ENCODE results near the gene AMPD3.

AMPD3 gene

DNA sequence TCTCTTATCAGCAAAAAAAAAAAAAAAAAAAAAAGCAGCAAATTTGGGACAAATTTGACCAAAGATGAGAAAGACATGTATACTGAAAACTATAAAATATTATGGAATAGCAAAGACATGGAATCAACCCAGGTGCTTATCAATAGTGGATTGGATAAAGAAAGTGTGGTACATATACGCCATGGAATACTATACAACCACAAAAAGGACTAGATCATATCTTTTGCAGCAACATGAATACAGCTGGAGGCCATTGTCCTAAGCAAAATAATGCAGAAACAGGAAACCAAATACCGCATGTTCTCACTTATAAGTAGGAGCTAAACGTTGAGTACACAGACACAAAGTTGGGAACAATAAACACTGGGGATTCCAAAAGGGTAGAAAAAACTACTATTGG lies 87.7 kb downstream of the AMPD3 start:
- Histone ChIP-seq H2AFZ (ENCODE audit: low read depth, low read length) (no peak overlapping the region), H3K9me3 (ENCODE audit: insufficient read depth, low read length) (no peaks in the 10 kb centered on the region), H3K9ac (ENCODE audit: low read length) (no peak overlapping the region), H3K4me3 (ENCODE audit: low read length) (no peak overlapping the region), H3K4me2 (ENCODE audit: low read length) (no peak overlapping the region), H3K79me2 (ENCODE audit: low read length) (peaks cover 9% of the 10 kb centered on the region), H3K27me3 (ENCODE audit: low read depth, low read length) (no peaks in the 10 kb centered on the region), H3K36me3 (replicated peaks; ENCODE audit: low read depth, low read length) (no peaks in the 10 kb centered on the region), H3K27ac (ENCODE audit: low read length) (no peak overlapping the region), H3K4me1 (ENCODE audit: low read length) (peaks cover 10% of the 10 kb centered on the region), H4K20me1 (ENCODE audit: insufficient read depth, low read length) (no peaks in the 10 kb centered on the region)
- TF ChIP-seq, protein P1, sequence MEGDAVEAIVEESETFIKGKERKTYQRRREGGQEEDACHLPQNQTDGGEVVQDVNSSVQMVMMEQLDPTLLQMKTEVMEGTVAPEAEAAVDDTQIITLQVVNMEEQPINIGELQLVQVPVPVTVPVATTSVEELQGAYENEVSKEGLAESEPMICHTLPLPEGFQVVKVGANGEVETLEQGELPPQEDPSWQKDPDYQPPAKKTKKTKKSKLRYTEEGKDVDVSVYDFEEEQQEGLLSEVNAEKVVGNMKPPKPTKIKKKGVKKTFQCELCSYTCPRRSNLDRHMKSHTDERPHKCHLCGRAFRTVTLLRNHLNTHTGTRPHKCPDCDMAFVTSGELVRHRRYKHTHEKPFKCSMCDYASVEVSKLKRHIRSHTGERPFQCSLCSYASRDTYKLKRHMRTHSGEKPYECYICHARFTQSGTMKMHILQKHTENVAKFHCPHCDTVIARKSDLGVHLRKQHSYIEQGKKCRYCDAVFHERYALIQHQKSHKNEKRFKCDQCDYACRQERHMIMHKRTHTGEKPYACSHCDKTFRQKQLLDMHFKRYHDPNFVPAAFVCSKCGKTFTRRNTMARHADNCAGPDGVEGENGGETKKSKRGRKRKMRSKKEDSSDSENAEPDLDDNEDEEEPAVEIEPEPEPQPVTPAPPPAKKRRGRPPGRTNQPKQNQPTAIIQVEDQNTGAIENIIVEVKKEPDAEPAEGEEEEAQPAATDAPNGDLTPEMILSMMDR (IDR thresholded peaks at IDR 0.05; ENCODE audit: low read depth, low read length): no peak
- TF ChIP-seq EZH2phosphoT487 (IDR thresholded peaks at IDR 0.05; ENCODE audit: low read depth): no peak

DNA sequence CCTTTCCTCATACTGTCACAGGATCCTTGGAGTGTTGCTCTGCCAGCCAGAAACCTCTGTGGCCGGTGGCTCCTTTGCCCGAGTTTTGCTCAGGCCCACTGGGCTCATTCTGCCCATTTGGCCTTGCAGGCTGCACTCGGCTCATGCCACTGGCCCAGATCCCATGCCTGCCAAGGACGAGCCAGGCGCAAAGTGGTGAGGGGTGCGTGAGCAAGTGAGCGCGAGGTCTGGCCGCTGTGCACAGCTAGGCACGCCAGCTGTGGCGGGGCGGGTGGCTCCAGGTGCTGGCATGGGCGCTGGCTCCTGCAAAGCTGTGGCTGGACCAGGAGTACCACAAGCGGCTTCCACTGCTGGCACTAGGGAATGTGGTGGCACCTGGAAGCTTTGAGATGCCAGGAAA lies 88.7 kb downstream of the AMPD3 start:
- H3K9me3 ChIP-seq (ENCODE audit: insufficient read depth, low read length): no peaks in the 10 kb centered on the region
- H3K4me2 ChIP-seq (ENCODE audit: low read length): no peak overlapping the region
- no peak overlapping the region for H3K4me3 ChIP-seq (ENCODE audit: low read length)
- H3K27me3 ChIP-seq (ENCODE audit: low read depth, low read length): 0 out of 2 replicates have a peak, but pooled peaks cover 3% of the 10 kb centered on the region
- H3K9ac ChIP-seq (ENCODE audit: low read length): no peak overlapping the region
- H4K20me1 ChIP-seq (ENCODE audit: insufficient read depth, low read length): no peaks in the 10 kb centered on the region
- H3K27ac ChIP-seq (ENCODE audit: low read length): no peak overlapping the region
- no peak for TF ChIP-seq EZH2phosphoT487 (IDR thresholded peaks at IDR 0.05; ENCODE audit: low read depth)
- TF ChIP-seq, protein P1 (IDR thresholded peaks at IDR 0.05; ENCODE audit: low read depth, low read length): no peak
- H3K4me1 ChIP-seq (ENCODE audit: low read length): peaks cover 10% of the 10 kb centered on the region
- H2AFZ ChIP-seq (ENCODE audit: low read depth, low read length): no peak overlapping the region
- peaks cover 9% of the 10 kb centered on the region for H3K79me2 ChIP-seq (ENCODE audit: low read length)
- no peaks in the 10 kb centered on the region for H3K36me3 ChIP-seq (replicated peaks; ENCODE audit: low read depth, low read length)

DNA sequence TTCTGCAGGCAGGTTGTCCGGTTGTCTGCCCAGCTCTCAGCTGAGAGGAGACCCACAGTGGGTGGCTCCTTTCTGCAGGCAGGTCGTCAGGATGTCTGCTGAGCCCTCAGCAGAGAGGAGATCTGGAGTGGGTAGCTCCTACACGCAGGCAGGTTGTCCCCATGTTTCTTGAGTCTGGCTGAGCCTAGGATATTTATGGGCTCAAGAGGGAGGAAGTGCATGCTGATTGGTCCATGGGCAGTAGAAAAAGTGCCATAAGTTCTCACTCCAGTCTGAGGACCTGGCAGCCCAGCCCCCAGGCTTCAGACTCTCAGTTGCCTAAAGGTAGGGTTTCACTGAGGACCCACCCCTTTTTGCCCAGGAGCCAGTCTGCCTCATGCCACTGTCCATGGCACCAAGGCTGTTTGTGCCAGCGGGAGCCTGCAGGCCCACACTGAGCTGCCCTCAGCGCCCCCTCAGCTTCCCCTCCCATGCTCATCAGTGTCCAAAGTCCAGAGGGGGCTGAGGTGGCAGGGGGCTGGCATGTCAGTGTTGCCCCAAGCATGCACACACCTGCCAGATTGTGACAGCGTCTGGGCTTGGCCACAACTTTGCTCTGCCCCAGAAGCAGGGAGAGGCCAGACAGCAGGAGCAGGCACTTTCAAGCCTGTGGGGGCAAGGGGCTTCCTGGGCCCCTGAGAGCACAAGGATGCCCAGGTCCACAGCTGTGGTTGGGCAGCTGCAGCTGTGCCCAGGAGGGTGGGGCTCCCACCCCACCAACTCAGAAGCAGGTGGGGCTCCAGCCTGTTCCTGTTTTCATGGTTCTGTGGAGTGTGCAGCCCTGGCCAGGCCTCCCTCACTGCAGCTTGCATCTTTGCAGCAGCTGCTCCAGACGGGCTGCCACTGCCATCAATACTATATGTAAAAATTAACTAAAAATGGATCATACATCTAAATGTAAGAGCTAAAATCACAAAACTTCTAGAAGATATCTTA lies 89.7 kb downstream of the AMPD3 start:
- H3K4me1 ChIP-seq (ENCODE audit: low read length): peaks cover 8% of the 10 kb centered on the region
- H3K79me2 ChIP-seq (ENCODE audit: low read length): peaks cover 8% of the 10 kb centered on the region
- H3K27me3 ChIP-seq (ENCODE audit: low read depth, low read length): peaks cover 3% of the 10 kb centered on the region; the same call in 1 of the 2 replicates
- H3K4me2 ChIP-seq (ENCODE audit: low read length): no peak overlapping the region
- no peak overlapping the region for H2AFZ ChIP-seq (ENCODE audit: low read depth, low read length)
- H3K27ac ChIP-seq (ENCODE audit: low read length): no peak overlapping the region
- no peak overlapping the region for H3K4me3 ChIP-seq (ENCODE audit: low read length)
- H3K9ac ChIP-seq (ENCODE audit: low read length): no peak overlapping the region
- H4K20me1 ChIP-seq (ENCODE audit: insufficient read depth, low read length): no peaks in the 10 kb centered on the region
- TF ChIP-seq, protein P1 (IDR thresholded peaks at IDR 0.05; ENCODE audit: low read depth, low read length): no peak
- no peak for TF ChIP-seq EZH2phosphoT487 (IDR thresholded peaks at IDR 0.05; ENCODE audit: low read depth)
- no peaks in the 10 kb centered on the region for H3K36me3 ChIP-seq (replicated peaks; ENCODE audit: low read depth, low read length)
- no peaks in the 10 kb centered on the region for H3K9me3 ChIP-seq (ENCODE audit: insufficient read depth, low read length)

DNA sequence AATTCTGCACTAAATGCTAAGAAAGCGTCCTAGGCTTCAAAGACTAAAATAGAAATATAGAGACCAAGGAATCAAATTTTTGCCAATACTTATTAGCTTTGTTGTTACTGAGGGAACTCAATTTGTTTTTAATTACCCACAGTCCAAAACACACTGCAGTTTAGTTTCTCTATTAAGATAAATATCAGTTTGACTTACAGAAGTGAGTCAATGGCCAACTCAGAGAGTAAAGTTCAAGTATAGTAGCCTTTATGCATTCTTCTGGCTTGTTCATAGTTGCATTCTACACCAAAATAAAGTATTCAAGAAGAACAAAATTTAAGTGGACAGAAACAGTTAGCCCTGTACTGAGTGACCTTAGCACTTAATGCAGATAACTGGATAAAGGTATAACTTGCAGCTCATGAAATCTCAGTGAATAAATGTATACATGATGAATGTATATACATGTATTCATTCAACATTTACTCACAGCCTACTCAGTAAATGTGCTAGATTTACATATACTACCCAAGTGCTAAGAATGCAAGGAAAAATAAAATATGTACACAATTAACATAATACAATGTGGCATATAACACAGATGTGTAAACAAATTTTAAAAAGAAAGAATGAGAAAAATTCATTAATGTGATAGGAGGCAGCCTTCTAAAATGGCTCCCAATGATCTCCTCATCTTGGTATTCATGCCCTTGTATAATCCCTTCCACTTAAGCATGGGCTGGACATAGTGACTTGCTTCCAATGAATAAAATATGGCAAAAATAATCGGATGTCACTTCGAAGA lies 95.6 kb downstream of the AMPD3 start:
- H3K27me3 ChIP-seq (ENCODE audit: low read depth, low read length): peaks cover 20% of the 10 kb centered on the region
- H3K79me2 ChIP-seq (ENCODE audit: low read length): no peaks in the 10 kb centered on the region
- H3K36me3 ChIP-seq (replicated peaks; ENCODE audit: low read depth, low read length): no peaks in the 10 kb centered on the region
- 0 out of 2 replicates have a peak, but pooled peaks cover 5% of the 10 kb centered on the region for H3K9me3 ChIP-seq (ENCODE audit: insufficient read depth, low read length)
- no peaks in the 10 kb centered on the region for H3K4me1 ChIP-seq (ENCODE audit: low read length)
- TF ChIP-seq, protein P1 (IDR thresholded peaks at IDR 0.05; ENCODE audit: low read depth, low read length): no peak
- no peak for TF ChIP-seq EZH2phosphoT487 (IDR thresholded peaks at IDR 0.05; ENCODE audit: low read depth)
- H3K27ac ChIP-seq (ENCODE audit: low read length): no peak overlapping the region
- no peak overlapping the region for H3K4me3 ChIP-seq (ENCODE audit: low read length)
- H3K9ac ChIP-seq (ENCODE audit: low read length): no peak overlapping the region
- no peak overlapping the region for H2AFZ ChIP-seq (ENCODE audit: low read depth, low read length)
- H4K20me1 ChIP-seq (ENCODE audit: insufficient read depth, low read length): no peaks in the 10 kb centered on the region
- H3K4me2 ChIP-seq (ENCODE audit: low read length): no peak overlapping the region
